Measurements from ENCODE around the gene KLHL22.
A peak's percentile ranks its signal among the peaks of the same experiment; 100 is the strongest.
"Not testable (repeated sequence)": the region's sequence is repeated elsewhere in the genome, so short reads cannot be mapped to it uniquely, and the experiment has no call there.

Gene KLHL22

DNA sequence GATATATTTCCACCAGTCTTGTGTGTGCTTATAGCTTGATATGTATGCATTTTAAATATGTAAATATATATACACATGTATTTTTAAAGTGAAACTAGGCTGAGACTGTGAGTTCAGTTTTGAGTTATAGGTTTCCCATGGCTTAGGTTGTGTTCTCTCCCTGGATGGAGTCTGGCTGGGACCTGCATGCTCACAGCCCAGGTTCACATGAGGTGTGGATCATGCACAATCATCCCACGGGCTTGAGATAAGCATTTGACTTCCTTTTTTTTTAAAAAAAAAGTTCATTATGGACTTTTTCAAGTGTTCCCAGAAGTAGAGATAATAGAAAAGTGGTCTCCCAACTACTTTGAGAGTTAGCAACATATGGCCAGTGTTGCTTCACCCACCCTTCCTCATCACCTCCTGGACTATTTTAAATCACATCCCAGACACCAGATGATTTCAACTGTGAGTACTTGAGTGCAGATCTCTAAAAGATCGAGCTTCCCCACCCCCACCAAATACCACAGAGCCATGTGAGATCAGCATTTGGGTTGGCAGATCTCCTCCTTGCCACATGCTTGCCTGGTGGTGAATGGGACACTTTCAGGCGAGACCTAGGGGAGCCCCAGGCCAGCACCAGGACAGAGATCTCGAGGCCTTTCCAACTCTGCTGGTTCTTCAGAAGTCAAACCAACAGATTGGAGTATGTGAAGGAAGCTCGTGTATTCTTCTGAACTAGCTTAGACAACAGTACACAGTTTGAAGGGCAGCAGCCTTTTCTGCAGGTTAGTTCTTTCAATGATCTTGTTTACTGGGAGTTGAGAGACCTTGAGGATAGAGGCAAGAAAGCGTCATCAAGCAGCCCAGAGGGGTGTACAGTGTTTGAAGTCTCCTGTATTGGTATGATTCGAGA lies 27.7 kb upstream of the KLHL22 start:
- no peak for DNase-seq (ENCODE audit: low read depth)

DNA sequence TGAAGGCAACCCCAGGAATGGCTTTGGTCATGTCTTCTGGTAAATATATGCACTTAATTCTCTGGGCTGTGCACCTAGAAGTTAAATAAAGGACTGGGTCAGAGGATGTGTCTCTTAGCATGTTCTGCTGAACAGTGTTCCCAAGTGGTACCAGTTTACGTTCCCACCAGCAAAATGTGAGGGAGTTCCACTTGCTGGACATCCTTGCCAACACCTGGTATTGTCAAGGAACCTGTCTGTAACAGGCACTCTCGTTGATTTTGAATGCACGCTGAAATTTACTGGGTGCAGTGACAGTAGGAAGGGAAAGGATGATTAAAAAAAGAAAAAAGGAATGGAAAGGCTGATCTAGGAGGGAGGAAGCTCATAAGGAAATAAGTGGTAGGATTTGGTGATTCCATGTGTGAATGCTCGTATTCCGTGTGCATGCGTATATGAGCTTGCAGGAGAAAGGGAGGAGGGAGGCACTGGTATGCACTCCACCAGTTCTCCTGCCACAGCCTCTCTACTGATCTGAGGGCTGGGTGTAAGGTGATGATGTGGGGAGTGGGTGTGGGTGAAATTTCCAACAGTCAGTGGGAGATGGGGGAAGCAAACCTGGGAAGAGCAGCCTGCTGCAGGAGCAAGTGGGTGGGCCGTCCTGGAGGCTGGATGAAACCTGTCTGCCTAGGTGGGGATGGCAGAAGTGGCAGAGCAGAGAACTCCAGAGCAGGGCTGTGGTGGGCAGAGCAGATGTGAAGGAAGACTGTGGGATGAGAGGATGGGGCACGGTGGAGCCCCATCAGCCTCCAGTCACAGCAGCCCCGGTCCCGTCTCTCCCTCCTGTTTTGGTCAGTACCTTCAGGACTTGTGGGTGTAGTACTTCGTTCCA lies 26.8 kb upstream of the KLHL22 start:
- DNase-seq (ENCODE audit: low read depth) = no peak

DNA sequence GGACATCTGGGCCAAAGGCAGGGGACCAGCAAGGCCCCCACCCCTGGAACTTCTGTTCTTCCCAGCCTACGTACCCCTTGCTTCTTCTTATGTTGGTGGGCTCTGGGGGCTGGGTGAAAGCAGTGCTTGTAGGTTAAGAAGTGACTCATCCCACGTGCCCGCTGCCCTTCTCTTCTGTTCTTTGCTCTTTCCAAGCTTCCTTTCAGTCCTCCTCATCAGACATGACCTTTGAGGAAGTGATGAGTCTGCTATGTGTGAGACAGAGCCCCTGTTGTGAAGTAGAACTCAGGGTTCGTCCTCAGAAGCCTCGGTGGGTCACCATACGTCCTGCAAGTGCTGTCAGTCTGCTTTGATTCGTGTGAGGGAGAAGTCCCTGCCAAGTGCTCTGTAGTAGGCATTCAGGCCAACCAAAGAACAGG lies 24.5 kb upstream of the KLHL22 start:
- DNase-seq (ENCODE audit: low read depth) = no peak

DNA sequence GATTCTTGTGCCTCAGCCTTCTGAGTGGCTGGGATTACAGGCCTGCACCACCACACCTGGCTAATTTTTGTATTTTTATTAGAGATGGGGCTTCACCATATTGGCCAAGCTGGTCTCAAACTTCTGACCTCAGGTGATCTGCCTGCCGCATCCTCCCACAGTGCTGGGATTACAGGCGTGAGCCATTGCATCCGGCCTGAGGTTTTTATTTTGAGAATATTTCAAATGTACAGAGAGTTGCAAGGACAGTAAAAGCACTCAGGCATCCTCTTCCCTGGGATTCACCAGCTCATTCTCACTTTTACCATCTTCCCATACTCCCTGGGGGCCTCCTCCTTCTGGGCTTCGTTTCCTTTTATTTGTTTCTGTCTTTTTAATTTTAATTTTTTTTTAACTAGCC lies 24.0 kb upstream of the KLHL22 start:
- DNase-seq (ENCODE audit: low read depth) = no peak

DNA sequence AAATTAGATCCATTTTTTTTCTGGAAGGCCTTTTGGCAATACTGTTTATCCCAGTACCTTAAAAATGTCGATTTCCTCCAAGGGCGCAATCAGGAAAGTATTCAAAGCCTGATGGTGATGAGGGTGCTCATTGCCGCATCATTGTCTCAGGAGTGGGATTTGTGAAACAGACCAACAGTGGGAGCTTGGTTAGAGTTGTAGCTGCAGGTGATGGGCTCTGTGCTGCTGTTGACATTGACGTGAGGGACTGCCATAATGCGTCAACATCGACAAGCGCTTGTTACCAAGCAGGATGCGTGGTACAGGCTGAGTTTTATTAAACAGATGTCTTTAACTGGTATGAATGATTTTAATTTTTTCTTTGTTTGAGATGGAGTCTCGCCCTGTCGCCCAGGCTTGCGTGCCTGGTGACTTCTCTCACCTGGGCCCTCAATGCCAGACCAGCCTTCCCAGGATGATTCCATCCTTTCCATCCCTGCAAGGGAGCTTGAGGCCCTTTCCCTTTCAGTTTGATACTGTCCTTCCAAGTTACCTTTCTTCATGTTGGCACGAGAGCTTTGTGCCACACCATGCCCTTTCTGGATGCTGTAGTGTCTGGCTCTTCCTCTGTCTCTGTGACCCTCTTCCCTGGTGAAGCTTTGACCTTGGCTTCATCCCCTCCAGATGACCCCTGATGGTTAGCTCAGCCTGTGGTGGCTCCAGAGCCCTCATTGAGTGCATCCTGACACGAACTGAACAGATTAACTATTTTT lies 22.4 kb upstream of the KLHL22 start:
- no peak for DNase-seq (ENCODE audit: low read depth)

DNA sequence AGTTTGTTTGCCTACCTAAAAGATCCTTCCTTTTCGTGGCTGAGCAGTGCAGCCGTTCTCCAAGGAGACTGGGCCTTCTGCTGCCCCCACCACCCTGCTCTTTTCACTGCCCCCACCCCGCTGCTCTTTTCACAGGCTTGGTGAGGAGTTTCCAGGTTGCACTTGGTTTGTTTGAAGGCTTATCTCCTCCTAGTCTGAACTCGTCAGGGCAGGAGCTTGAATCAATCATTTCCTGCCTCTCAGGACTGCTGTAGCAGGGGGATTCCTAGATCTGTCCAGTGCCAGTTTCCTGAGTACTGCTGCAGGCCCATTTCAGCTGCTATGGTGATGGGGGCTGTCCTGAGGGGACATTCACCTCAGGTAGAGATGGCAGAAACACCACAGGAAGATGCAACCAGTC lies 21.8 kb upstream of the KLHL22 start:
- DNase-seq (ENCODE audit: low read depth) = no peak

DNA sequence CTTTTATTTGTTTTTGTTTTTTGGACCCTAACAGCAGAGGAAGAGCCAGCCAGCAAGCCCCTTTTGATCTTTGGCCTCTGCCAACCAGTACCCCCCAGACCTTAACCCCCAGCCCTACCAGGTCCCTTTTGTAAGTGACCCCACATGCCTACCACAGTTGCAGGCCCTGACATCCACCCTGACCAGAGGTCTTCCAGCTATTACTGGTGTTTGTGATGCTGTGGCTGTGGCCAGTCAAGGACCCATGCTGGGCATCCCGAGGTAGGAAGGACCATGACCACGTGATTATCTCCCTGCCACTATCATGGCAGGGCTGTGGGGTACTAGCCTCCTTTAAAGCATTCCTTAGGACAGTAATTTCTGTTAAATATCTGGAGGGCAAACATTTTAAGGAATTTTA lies 20.8 kb upstream of the KLHL22 start:
- no peak for DNase-seq (ENCODE audit: low read depth)

DNA sequence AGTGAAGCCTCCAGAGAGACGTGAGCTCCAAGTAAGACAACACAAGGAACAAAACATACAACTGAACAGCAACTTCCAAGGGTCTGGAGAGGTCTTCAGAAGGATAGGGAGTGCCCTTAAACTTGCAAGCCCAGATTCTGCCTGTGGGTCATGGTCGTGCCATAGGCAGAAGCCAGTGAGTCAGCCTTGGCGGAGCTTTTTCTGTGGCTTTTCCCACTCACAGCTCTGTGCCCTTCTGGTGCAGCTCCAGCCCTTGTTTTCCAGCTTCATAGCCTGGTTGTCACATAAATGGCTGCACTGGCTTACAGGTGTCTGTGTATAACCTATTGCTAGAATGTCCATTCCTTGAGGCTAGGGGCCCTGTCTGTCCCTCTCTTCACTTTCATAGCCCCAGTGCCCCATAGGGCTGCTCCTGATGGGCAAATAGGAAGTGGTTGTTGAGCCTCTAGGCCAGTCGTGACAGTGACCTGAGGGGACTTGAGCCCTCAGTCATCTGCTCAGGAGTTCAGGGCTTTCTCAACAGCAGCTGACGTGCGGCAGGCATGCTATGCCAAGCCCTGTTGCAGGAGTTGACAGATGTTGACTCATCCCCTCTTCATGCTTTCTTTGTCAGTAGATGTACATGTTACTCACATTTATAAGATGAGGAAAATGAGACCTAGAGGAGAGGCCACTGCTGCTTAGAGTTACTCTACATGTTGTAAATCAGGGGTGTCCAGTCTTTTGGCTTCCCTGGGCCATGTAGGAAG lies 19.2 kb upstream of the KLHL22 start:
- DNase-seq (ENCODE audit: low read depth) = no peak

DNA sequence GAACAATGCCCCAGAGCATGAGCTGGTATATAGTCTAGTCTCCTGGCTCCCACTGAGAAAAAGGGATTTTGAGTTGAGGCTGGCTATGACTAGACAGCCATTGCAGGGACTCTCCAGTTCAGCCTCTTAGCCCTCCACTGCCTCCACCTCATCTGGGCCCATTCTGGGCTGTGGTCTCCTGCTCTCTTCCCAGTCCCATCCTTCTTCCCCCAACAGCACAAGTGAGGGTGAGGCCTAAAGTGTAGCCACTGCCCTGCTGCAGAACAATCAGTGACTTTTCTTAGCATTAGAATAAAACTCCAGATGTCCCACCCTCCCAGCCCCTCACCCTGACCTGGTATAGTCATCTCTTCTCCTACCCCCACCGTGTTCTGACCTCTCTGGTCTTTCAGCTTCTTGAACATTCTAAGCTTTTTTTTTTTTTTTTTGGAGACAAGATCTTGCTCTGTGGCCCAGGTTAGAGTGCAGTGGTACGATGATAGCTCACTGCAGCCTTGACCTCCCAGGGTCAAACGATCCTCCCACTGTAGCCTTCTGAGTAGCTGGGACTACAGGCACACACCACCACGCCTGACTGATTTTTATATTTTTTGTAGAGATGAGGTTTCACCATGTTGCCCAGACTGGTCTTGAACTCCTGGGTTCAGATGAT lies 16.1 kb upstream of the KLHL22 start:
- no peak for DNase-seq (ENCODE audit: low read depth)

DNA sequence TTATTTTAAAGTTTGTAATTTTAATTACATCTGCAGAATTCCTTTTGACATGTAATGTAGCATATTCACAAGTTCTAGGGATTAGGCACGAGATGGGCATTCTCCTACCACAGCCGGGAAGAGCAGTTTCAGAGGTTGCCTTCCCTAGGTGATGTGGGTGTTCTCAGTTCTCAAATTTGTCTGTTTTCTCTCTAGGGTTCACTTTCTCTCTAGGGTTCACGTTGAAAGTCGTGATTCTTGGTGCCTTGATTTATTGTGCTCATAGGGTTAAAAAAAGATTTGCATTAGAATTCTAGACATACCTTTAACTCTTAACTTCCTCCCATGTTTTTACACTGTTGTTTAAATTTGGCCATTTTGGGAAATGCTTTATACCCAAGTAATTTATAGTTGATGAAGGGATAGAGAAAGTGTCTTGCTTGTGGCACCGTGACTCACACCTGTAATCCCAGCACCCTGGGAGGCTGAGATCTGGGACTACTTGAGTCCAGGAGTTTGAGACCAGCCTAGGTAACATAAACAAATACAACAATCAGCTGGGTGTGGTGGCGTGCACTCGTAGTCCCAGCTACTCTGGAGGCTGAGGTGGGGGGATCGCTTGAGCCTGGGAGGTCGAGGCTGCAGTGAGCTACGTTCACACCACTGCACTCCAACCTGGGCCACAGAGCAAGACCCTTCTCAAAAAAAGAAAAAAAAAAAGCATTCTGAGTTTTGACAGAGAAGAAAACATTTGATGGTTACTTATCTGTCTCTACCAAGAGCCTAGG lies 15.4 kb upstream of the KLHL22 start:
- no peak for DNase-seq (ENCODE audit: low read depth)

DNA sequence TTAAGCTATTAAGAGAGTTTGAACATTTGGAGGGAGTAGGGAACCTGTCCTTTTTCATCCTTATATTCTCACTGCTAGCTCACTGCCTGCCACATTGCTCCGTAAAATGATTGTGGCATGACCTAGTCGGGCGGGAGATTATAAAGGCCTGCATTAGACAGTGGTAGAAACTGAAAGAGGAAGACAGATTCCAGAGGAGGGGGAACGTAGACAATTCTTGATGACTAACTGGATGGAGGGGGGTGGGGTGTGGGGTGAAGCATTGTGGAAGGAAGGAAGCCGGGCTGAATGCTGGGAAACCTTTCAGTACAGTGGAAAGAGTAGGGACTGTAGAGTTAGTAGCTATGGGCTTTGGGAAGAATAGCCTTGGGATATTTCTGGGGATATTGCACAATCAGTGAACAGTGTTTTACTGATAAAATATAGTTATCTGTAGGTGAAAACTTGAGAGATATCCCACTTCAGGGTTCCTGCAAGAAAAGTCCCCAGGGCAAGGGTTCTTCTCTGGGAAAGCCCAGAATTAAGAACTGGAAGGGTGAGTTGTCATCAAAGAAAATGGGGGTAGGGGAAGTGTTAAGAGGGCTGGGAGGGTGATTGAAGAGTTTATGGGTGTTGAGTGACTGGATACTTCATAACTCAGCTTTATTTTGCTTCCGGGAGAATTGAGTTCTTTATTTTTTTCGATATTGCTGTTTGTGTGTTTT lies 13.9 kb upstream of the KLHL22 start:
- no peak for DNase-seq (ENCODE audit: low read depth)

DNA sequence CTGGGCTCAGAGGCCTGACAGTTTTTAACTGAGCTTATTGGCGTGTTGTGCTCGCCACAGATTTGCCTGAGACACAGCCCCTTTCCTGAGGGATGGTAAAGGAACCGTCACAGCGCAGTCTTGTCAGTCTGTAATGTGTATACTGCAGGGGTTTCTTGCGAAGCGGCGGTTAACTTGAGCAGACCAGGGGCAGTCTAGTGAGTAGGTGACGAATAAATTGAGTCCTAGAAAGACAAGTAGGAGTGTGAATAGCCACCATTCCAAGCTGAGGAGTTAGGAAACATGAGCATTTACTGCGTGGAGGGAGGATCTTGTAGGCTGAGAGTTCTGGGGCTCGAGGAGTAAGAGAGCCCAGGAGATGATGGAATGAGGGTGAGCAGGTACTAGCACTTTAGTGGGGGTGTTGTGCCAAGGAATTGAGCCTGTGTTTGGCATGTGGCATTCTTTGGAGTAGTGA lies 13.2 kb upstream of the KLHL22 start:
- DNase-seq (ENCODE audit: low read depth) = no peak

DNA sequence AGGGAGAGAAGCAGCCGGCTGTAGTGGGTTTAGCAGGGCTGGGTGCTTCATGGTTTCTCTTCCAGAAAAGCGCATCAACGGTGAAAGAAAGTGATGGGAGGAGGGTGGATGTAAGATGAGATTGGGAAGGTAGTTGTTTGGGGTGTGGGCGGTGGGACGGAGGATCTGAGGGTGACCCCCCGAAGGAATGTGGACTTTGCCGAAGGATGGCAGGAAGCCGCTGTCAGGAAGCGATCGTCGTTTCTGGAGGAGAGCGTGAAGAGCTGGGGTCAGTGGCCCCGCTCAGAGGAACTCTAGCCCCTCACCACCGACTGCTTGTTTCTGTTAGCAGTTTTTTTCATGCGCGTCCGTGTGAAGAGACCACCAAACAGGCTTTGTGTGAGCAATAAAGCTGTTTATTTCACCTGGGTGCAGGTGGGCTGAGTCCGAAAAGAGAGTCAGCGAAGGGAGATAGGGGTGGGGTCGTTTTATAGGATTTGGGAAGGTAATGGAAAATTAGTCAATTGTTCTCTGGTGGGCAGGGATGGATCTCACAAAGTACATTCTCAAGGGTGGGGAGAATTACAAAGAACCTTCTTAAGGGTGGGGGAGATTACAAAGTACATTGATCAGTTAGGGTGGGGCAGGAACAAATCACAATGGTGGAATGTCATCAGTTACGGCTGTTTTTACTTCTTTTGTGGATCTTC lies 12.6 kb upstream of the KLHL22 start:
- not testable (repeated sequence) for DNase-seq (ENCODE audit: low read depth)

DNA sequence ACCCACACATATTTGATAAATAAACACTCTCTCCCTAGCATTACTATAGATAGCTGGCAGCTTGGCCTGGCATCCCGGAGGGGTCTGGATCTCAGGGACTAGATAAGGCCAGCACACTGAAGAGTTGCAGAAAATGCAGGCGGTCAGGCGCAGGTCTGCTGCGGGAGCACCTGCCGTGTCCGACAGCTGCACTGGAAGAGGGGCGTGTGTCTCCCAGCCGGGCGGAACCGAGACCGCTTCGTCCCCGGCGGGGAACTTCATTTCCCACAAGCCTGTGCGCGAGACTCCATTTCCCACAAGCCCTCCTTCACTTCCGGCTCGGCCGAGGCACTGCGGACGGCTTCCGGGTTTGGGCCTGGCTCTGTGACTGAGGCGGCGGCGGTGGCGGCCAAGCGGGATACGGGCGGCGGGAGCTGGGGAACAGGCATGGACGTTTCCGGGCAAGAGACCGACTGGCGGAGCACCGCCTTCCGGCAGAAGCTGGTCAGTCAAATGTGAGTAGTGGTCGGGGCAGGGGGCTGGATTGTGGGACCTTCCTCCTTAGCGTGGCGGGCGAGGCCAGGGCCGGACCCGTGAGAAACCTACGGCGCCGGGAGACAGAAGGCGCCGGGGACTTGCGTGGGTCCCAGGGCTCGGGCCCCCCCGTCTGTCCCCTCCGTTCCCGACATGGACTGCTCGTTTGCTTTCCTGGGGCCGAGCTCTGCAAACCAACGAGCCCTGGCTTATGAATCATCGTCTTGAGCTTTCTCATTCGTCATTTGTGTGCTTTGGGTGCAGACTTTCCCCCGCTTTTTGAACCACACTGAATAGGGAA lies 11.9 kb upstream of the KLHL22 start, which contains the start of gene MED15:
Gene MED15 (plus strand): TSS at position 358 of the 814 bp plus-strand sequence. CDS start 69 bp downstream, at position 427.
- DNase-seq (ENCODE audit: low read depth) = peak; percentile 80

DNA sequence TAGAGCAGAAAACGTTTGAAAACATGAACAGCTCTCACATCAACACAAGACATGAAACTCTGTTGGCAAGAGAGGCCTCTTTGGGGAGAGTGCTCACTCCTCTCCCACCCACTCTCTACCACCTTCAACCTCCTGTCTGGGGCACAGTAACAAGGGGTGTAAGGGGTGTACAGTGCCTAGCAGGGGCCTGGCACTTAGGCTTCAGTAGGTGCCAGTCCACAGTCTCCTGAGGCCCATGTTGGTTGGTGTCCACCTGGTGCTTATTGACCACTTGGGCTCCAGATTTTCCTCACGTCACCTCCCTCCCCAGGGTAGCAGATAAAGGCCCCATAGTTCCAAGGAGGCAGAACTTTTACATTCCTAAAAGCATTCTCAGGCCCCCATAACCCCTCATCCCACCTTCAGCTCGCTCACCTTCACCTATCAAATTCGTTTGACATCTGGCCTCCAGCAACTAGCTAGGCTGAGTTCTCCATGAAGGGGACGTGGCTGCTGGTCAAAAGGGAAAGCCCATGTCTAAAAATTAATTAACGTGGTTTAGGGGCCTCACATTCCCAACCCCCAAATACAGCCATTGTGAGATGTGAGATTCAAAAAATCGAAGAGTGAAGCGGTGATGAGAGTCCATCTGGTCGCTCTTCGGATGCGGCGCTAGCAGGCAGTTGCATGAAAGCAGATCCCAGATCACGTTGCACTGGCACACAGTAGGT lies 11.1 kb upstream of the KLHL22 start:
- DNase-seq (ENCODE audit: low read depth) = no peak

DNA sequence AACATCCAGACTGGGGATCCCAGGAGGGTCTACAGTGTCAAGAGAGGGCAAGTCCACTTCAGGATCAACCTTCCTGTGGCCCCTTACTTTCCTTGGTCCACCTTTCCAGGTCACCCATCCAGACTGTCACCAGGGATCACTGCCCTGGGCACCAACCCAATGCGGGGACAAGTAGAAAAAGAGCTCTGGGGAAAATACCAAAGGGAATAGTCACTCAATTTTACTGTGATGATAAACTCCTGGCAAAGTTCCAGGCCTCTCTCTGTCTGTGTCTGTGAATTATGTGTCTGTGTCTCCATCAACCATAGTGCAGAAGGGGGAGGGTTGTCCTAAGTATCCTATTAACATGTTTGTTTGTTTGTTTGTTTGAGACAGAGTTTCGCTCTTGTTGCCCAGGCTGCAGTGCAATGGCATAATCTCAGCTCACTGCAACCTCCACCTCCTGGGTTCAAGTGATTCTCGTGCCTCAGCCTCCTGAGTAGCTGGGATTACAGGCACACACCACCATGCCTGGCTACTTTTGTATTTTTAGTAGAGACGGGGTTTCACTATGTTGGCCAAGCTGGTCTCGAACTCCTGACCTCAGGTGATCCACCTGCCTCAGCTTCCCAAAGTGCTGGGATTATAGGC lies 8.8 kb upstream of the KLHL22 start:
- not testable (repeated sequence) for DNase-seq (ENCODE audit: low read depth)

DNA sequence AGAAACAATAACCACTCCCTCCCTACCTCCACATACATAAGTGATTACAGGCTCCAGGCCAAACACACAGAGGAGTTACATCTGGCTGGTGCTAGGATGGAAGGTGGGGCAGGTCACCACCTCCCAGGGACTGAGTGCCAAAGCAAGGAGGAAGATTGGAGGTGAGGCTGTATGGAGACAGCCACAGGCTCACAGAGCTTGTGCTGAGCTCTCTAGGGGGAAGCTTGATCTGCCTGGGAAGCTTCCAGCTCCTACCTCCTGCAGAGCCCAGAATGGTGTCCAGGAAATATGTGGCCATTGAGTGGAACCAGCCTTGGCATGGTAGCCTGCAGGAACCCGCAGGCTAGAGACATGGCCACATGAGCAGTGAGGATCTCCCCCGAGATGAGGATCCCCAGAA lies 8.2 kb upstream of the KLHL22 start:
- DNase-seq (ENCODE audit: low read depth) = no peak

Data from stimulated activated CD8-positive, alpha-beta memory T cell treated with anti-CD3 and anti-CD28 coated beads, Interleukin-15, amount 100 ng/mL, for 1 hour (primary cell).